HG03060 (cell line): Measurements from ENCODE around the gene SBF1.
"Not testable (repeated sequence)": the region's sequence is repeated elsewhere in the genome, so short reads cannot be mapped to it uniquely, and the experiment has no call there.

Source experiments
- ATAC-seq: cut with Tn5 transposase; IDR thresholded peaks from one replicate; pipeline ENCODE4 v1.9.1; 2021; ENCODE audit warnings: low read depth, moderate number of reproducible peaks; ENCODE audit not compliant: unreplicated experiment

Gene SBF1

DNA sequence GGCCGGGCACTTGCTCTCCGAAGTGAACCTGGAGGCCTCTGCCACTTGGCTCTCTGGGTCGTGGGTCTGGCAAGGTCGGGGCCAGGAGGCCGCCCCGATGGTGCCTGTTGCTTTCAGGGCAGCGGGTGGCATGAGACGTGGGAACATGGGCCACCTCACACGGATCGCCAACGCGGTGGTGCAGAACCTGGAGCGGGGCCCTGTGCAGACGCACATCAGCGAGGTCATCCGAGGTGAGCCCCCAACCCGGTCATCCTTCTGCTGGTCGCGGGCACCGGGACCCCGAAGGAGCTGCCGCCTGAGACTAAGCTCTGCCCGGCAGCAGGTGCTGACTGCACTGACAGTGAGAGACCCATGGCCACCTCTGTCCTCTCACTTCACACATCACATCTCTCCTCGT is 40.0 kb downstream of the SBF1 start:
- ATAC-seq: no peak

DNA sequence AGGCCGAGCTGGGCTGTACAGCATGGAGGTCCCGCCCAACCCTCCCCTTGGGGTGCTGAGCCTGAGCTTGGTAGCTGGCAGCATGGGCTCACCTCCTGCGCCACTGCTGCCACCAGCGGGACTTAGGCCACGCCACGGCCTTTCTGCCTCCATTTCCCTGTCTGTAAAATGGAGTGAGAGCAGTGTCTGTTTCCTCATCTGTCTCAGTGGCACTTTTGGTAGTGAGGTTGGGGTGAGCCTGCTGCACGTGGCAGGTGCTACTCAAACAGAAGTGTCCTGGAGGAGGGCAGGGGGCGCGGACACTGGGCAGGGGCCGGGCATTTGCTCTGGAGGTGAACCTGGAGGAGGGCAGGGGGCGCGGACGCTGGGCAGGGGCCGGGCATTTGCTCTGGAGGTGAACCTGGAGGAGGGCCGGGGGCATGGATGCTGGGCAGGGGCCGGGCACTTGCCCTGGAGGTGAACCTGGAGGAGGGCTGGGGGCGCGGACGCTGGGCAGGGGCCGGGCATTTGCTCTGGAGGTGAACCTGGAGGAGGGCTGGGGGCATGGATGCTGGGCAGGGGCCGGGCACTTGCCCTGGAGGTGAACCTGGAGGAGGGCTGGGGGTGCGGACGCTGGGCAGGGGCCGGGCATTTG is 41.8 kb downstream of the SBF1 start:
- ATAC-seq: not testable (repeated sequence)

DNA sequence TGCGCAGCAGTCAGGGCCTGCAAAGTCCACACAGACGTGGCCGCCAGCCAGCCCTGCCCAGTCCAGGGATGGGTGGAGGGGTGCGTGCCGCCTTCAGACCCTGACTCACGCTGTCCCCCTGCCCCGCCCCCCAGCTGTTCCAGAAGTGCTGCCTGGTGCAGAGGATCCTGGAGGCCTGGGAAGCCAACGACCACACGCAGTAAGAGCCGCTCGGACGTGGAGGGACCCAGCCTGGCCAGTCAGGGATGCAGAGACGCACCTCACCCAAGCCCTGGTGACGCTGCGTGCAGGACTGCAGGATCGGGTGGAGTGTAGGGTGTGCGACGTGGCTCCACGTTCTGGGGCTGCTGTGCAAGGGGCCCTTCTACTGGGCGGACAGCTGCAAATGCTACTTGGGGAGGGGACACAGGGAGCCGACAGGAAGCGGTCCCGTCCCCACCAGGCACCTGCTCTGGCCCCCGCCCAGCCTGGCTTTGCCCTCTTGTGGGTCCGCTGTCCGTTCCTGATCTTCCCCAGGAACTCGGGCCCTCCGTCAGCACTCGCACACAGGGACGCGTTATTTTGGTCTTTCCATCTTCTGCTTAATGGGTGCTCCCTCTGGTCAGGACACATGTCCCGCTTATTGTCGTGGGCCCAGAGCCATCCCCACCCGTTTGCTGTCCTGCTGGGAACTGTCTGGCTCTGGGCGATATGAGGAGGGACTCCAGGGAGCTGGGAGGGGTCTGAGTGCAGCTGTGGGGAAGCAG is 42.5 kb downstream of the SBF1 start:
- ATAC-seq: no peak

DNA sequence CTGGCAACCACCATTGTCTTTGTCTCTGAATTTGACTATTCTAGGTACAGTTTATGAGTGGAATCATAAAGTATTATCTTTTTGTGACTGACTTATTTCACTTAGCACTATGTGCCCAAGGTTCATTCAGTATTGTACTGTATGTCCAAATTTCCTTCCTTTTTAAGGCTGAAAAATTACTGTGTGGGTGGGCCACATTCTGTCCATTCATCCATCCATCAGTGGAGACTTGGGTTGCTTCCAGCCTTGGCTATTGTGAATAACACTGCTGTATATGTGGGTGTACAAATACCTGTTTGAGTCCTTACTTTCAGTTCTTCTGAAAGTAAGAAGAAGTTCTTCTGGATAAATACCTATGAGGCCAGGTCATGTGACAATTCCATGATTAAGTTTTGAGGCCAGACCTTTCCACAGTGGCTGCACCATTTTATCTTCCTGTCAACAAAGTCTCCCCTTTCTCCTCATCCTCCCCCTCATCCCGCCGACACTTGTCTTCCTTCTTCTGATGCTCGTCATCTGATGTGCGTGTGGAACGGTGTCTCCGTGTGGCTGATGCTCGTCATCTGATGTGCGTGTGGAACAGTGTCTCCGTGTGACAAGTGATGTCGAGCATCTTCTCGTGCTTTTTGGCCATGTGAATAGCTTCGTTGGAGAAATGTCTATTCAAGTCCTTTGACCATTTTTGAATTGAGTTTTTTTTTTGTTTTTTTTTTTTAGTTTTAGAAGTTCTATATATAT is 49.5 kb downstream of the SBF1 start:
- ATAC-seq: no peak

DNA sequence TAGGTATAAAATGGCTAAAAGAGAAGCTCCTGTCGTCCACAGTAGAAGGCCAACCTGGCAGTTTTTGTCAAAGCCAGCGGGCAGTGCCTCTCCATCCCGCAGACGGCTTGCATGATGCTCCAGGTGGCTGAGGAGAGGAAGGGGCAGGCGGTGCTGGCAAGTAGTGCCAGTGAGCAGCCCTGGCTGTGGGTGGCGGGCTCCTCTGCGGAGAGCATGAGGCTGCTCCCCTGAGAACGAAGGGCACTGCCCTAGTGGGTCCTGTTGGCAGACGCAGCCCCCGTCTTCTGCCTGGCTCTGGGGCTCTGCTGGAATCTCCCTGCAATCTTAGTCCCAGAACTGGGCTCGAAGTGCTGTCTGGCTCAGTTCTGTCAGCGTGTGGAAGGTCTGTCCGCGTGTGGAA is 50.9 kb downstream of the SBF1 start:
- no peak for ATAC-seq

DNA sequence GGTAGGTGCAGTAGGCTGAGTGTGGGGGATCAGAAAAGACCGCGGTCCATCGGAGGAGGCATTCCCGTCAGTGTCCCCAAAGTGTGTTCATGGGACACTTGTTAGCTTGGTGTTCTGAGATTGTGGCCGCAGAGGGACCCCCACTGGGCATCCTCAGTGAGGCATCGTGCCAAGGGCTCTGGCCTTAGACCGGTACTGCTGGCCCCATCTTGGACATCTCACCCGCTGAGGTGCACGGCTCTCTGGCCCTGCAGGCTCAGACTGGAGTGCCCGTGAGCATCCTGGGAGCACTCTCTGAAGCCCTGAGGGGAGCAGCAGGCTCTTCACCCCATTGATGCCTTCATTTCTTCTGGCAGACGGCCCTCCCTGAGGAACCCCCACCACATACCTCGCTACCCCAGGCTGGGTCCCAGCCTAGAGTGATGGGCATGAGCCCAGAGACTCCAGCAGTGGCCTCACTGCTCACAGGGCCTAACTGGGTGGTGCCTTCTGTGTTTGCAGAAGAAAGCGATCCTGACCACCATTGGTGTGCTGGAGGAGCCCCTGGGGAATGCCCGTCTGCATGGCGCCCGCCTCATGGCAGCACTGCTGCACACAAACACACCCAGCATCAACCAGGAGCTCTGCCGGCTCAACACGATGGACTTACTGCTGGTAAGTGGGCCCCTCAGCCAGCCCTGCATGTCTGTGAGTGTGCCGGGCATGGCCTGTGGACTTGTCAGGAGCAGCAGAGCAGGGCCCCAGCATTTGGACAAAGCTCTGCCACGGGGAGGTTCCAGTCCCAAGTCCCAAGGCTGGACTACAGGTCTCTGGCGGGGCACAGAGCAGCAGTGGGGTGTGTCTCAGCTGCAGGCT is 51.6 kb downstream of the SBF1 start:
- no peak for ATAC-seq

DNA sequence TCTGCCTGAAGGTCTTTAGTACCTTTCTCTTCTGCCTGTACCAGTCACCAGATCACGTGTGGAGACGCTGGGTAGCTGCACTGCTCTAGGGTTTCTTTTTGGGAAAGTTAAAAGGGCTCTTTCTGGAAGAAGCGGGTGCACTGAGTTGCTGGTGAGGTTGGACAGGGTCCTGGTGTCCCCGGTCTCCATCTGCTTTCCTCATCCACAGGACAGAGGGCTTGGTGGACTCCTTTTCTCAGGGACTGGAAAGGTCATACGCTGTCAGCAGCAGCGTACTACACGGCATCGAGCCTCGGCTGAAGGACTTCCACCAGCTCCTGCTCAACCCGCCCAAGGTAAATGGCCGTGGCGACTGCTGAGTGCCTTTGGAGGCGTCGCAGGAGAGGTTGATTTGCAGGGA is 52.8 kb downstream of the SBF1 start:
- no peak for ATAC-seq

DNA sequence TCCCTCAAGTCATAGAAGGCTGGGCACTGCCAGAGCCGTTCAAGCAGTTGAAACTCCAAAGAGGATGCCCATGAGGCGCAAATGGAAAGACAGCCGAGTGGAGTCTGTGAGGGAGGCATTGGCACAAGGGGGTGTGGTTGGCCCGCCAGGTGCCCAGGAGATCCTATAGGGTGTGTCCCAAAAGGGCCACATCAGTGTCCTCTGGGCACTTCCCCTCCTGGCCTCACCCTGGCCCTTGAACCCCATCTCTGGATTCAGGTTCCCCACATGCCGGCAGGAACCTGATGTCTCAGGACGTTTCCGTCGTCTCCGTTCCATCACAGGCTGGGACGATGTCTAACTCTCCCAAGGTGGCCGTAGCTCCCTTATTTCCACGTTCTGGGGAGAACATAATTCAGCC is 54.3 kb downstream of the SBF1 start:
- no peak for ATAC-seq

DNA sequence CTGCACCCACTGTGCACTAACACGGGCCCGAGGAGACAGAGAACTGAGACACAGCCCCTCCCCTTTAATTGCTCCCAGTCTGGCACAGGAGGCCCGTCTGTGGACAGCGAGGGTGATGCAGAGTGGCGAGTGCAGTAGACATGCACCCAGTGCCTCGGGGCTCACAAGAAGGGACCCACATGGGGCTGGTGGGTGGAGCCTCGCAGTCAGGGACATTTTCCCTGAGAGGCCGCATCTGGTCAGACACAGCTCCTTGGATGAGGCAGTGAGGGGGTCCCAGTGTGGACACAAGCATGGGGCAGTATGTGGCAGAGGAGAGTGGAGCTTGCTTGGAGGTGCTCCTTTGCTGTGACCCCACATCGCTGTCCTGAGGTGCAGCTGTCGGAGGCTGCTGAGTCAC is 54.8 kb downstream of the SBF1 start:
- ATAC-seq: no peak

DNA sequence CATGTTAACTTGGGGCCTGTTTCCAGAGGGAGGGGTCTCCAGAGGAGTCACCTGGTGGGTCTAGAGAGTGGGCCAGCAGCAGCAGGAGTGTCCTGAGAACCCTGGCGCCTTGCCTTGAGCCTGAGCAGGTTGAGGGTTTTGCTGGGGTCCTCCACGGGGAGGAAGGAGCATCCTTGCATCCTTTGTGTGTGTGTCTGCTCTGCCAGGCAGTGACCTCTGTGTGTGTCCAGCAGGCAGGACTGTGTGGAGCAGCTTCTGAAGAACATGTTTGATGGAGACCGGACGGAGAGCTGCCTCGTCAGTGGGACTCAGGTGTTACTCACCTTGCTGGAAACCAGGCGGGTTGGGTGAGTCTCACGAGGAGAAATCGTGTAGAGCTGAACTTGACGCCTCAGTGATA is 55.7 kb downstream of the SBF1 start:
- no peak for ATAC-seq

DNA sequence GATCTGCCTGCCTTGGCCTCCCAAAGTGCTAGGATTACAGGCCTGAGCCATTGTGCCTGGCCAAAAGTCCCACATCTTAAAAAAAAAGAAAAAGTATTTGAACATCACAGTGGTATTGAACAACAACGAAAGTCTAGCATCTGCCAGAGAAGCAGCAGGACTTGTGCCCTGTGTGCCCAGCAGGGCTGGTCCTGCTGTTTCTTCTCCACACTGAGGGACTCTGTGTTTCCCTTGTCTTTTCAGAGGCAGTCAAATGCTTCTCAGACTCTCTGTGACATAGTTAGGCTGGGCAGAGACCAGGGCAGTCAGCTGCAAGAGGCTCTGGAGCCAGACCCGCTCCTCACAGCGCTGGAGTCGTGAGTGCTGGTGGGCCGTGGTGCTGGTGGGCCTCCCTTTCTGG is 56.2 kb downstream of the SBF1 start:
- no peak for ATAC-seq

DNA sequence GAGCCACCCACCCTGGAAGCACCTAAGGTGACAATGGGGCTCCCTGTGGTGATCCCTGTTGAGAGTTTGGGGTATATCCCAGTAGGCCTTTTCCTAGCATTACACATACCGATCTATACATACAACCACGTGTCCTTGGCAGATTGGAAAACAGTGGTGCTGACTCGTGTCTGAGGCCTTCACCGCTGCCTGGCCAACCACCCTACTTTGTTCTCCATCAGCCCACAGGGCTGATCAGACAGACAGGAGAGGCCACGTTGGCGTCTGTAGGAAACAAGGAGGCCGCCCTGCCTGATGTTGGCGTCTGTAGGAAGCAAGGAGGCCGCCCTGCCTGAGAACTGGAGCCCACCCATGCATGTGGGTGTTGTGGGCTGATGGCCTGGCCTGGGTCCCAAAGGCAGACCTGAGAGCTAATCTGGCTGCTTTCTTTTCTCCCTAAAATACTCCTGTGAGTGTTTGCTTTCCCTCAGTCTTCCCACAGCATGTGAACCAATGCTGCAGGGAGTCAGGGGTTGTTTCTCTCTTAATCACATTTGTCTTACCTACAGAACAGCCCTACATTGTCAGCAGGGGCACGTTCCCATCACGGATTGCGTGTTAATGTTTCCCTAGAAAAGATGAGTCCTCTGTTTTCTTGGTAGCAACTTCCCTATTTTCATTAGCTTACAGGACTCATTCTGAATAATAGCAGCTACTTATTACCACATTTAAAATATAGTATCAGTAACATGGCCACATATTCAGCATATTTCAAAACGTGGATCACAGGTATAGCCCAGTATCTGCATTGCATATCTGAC is 57.2 kb downstream of the SBF1 start:
- ATAC-seq: no peak

DNA sequence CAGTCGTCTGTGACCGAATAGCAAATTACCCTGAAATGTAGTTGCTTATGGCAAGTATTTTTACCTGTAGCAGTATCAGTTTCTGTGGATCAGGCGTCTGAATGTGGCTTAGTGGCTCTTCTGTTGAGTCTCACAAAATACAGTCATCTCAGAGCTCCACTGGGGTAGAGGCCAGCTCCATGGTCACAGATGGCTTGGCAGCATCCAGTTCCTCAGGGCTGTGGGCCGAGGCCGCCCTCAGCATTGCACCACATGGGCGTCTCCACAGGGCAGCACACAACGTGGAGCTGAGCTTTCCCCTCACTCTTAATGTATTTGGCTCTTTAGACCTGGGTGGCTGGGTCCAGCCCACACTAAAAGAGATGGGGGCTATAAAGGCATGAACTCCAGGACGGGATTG is 57.8 kb downstream of the SBF1 start:
- ATAC-seq: no peak

DNA sequence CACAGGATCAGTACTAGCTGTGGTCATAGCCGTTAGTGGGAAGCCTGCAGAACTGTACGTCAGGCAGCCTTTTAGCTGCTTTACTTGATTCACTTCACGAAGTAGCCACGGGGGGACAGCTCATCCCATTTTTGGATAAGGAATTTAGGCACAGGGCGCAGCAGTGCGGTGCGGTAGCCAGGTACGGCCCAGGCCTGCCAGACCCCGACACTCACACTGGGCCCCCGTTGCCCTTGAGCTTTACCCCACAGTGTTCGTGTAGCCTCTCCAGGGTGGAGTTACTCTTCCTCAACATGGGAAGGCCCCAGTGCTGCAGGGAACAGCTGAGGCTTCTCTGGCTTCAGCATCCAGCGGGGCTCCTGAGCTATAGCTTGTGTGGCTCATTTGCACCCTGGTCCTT is 59.4 kb downstream of the SBF1 start:
- no peak for ATAC-seq

DNA sequence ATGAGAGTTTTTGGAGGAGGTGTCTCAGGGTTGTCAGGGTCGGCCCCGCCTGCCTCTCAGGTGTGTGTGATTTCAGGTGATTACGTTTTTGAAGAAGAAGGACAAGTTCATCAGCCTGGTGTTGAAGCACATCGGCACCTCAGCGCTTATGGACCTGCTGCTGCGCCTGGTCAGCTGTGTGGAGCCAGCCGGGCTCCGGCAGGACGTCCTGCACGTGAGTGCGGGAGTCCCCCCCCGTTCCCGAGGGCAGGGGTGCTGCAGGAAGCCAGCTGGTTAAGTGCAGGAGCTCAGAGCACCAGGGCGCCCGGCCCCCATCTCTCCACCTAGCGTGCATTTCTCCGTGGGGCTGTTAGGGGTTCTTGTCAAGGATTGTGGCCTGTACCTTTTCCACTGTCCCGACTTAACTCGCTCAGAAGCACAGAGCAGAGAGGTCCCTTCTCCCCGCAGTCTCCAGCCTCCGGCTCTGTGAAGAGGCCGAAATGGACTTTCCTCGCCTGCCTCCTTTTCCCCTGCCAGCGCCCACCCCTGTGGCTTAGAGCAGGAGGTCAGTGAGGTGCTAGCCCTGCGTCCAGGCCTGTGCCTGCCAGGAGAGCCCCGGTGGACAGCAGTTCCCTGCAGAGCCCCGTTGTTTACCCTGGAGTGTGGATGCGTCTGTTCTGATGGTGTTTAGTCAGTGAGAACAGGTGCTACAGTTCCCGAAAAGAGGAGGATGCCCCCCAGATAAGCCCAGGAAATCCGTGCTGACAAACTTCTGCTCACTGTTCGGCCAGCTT is 60.2 kb downstream of the SBF1 start:
- no peak for ATAC-seq

DNA sequence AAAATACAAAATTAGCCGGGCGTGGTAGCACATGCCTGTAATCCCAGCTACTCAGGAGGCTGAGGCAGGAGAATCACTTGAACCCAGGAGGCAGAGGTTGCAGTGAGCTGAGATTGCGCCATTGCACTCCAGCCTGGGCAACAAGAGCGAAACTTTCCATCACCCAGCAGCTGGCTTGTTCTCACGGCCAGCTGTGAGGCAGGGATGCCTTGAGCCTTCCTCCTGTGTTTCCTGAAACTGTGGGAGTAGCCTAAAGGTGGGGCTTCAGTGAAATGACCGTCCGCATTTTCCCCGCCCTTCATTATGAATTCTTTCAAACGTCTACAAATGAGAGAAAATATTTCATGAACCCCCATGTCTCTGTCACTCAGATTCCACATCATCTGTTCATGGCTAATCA is 65.9 kb downstream of the SBF1 start:
- not testable (repeated sequence) for ATAC-seq

DNA sequence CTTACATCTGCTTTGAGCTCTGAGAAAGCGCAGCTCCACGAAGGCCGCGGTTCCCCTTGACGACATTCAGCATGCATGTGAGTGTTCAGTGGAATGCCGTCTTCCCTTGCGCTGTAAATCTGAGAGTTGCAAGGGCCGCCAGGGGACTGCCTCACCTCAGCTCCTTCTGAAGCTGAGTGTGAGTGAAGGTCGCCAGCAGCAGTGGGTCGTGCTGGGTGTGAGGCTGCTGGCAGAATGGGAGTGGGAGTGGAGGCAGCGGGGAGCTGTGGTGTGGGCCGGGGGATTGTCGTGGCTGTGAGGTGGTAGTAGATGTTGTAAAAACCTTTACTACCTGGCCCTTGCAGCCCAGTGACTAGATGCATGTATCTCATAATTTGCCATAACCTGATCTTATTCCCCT is 66.5 kb downstream of the SBF1 start:
- ATAC-seq: no peak

DNA sequence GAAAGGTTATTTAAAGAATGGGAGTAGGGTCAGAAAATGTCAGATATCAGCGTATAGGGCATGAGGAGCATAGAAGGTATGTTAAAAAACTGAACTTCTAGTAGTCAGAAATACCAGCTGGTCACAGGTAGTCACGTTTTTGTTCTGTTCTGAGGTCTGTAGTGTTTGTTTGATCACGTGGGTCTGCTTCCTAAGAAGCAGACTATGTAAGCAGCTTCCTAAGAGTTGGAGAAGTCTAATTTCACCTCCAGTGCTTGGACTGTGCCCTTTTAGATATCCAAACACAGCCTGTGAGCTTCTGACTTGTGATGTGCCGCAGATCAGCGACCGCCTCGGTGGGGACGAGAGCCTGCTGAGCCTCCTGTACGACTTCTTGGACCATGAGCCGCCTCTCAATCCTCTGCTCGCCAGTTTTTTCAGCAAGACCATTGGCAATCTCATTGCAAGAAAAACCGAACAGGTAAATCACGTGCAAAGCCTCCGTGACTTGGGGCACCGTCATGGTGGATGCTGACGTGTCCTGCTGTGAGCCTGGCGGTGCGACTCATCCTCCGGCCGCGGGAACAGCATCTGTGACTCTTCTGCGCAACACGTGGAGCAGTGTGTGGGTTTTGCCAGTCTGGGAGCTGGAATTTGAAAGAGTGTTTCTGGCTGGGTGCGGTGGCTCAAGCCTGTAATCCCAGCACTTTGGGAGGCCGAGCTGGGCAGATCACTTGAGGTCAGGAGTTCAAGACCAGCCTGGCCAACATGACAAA is 68.2 kb downstream of the SBF1 start:
- no peak for ATAC-seq

DNA sequence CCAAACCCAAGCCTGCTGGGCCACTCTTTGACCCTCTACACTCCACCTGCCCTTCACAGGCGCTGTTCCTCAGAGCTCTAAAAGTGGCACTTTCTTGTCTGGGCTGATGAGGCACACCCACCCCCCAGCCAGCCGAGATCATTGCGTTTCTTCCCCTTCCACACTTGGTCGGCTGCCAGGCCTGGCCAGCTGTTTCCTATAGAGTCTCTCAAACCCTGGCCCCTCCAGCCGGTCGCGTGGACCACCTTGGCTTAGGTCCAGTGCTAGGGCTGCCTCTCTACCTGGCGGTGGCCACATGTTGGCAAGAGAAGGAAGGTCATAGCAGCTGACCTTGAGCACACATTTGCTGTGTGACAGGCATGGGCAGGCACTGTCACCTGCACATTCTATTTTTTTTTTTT is 71.1 kb downstream of the SBF1 start:
- ATAC-seq: no peak
